DOHH2 (cell line): Measurements from ENCODE around the gene SHISA8.

Source experiments
- H3F3A ChIP-seq: fragments of 200-600 bp; sonication (generic), shearing (Covaris generic); 2 replicates; pipeline ENCODE4 v1.6.0; 2016; ENCODE audit warnings: antibody characterized with exemption, mild to moderate bottlenecking; ENCODE audit not compliant: control insufficient read depth, insufficient read depth
- H3K27ac ChIP-seq: fragments of 200-600 bp; sonication (generic); 2 replicates; pipeline ENCODE4 v1.5.1; 2014; ENCODE audit warnings: low read depth, mild to moderate bottlenecking, low read length, moderate library complexity
- H3K27me3 ChIP-seq: fragments of 200-600 bp; sonication (generic); 2 replicates; pipeline ENCODE4 v1.6.1; 2014; ENCODE audit warnings: mild to moderate bottlenecking, low read length, mixed read lengths; ENCODE audit not compliant: control insufficient read depth
- H3K36me3 ChIP-seq: fragments of 200-600 bp; sonication (generic); 2 replicates; pipeline ENCODE4 v1.6.1; 2014; ENCODE audit warnings: mild to moderate bottlenecking, low read length, moderate library complexity, mixed read lengths; ENCODE audit not compliant: control insufficient read depth
- H3K4me1 ChIP-seq: fragments of 200-600 bp; sonication (generic); 2 replicates; pipeline ENCODE4 v1.6.1; 2014; ENCODE audit warnings: mild to moderate bottlenecking, low read length, mixed read lengths; ENCODE audit not compliant: control insufficient read depth
- H3K4me2 ChIP-seq: fragments of 200-600 bp; sonication (generic); 2 replicates; pipeline ENCODE4 v1.6.0; 2014; ENCODE audit warnings: mild to moderate bottlenecking, low read length, moderate library complexity
- H3K4me3 ChIP-seq: fragments of 200-600 bp; sonication (generic); 2 replicates; pipeline ENCODE4 v1.5.1; 2014; ENCODE audit warnings: mild to moderate bottlenecking, low read length, mixed read lengths
- H3K79me2 ChIP-seq: fragments of 200-600 bp; sonication (generic); 2 replicates; pipeline ENCODE4 v1.6.1; 2014; ENCODE audit warnings: mild to moderate bottlenecking, low read length, mixed read lengths; ENCODE audit not compliant: control insufficient read depth
- H3K9me2 ChIP-seq: fragments of 200-600 bp; sonication (generic); replicated peaks from 2 replicates; pipeline ENCODE4 v1.6.1; 2014; ENCODE audit warnings: mild to moderate bottlenecking, low read length, mixed read lengths; ENCODE audit not compliant: control insufficient read depth
- H3K9me3 ChIP-seq: fragments of 200-600 bp; sonication (generic); 2 replicates; pipeline ENCODE4 v1.6.1; 2014; ENCODE audit warnings: antibody characterized with exemption, low read length, mixed read lengths; ENCODE audit not compliant: control insufficient read depth, insufficient read depth
- H4K20me1 ChIP-seq: fragments of 200-600 bp; sonication (generic); 2 replicates; pipeline ENCODE4 v1.6.0; 2014; ENCODE audit warnings: low read depth, mild to moderate bottlenecking, antibody characterized with exemption, low read length, moderate library complexity; ENCODE audit not compliant: control insufficient read depth, insufficient read depth
- EZH2phosphoT487 ChIP-seq: fragments of 200-600 bp; sonication (generic); IDR thresholded peaks from 2 replicates; pipeline ENCODE4 v1.6.1; 2017; ENCODE audit warnings: borderline replicate concordance, mild to moderate bottlenecking, antibody characterized with exemption, low read length, moderate library complexity, mixed read lengths
- TF ChIP-seq, protein P1 (sequence below): fragments of 200-600 bp; sonication (generic); IDR thresholded peaks from one replicate; pipeline ENCODE4 v1.5.1; 2014; ENCODE audit warnings: antibody characterized with exemption, mild to moderate bottlenecking, low read depth, low read length; ENCODE audit not compliant: poor library complexity, severe bottlenecking

The SHISA8 gene

DNA sequence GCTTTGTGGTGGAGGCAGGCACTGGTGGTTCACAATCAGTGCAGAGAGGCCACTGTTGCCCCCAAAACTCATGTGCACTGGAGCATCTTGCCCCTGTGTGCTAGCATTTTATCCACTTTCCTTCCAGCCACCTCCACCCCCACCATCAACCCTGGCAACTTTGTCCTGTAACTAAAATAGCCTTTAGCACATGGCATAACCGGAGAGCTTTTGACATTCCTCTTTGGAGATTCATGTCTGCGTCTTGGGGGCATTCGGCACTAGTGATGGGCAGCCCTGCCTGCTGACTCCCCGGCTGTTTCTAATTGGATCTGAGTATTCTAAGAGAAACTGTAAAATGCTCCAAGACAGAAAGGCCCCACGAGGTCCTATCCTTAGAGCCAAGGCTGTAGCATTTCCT is 15.8 kb downstream of the SHISA8 start:
- Histone ChIP-seq H3K4me2 (no peak overlapping the region), H3K36me3 (peaks cover 90% of the 10 kb centered on the region), H3K4me3 (no peak overlapping the region), H3F3A (no peaks in the 10 kb centered on the region), H4K20me1 (peaks cover 5% of the 10 kb centered on the region), H3K79me2 (no peaks in the 10 kb centered on the region), H3K9me3 (no peaks in the 10 kb centered on the region), H3K9me2 (no peaks in the 10 kb centered on the region), H3K27me3 (no peaks in the 10 kb centered on the region), H3K4me1 (no peaks in the 10 kb centered on the region), H3K27ac (no peak overlapping the region)
- no peak for TF ChIP-seq EZH2phosphoT487
- TF ChIP-seq, protein P1, sequence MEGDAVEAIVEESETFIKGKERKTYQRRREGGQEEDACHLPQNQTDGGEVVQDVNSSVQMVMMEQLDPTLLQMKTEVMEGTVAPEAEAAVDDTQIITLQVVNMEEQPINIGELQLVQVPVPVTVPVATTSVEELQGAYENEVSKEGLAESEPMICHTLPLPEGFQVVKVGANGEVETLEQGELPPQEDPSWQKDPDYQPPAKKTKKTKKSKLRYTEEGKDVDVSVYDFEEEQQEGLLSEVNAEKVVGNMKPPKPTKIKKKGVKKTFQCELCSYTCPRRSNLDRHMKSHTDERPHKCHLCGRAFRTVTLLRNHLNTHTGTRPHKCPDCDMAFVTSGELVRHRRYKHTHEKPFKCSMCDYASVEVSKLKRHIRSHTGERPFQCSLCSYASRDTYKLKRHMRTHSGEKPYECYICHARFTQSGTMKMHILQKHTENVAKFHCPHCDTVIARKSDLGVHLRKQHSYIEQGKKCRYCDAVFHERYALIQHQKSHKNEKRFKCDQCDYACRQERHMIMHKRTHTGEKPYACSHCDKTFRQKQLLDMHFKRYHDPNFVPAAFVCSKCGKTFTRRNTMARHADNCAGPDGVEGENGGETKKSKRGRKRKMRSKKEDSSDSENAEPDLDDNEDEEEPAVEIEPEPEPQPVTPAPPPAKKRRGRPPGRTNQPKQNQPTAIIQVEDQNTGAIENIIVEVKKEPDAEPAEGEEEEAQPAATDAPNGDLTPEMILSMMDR = no peak

GRCh38 chr22:41898645-41899044 is 16.2 kb downstream of the SHISA8 start:
- Histone ChIP-seq H3F3A (no peaks in the 10 kb centered on the region), H3K4me2 (no peak overlapping the region), H3K9me3 (no peaks in the 10 kb centered on the region), H3K9me2 (no peaks in the 10 kb centered on the region), H3K4me1 (no peaks in the 10 kb centered on the region), H3K36me3 (peaks cover 90% of the 10 kb centered on the region), H3K27me3 (no peaks in the 10 kb centered on the region), H3K79me2 (no peaks in the 10 kb centered on the region), H4K20me1 (peaks cover 3% of the 10 kb centered on the region; the same call in 1 of the 2 replicates), H3K27ac (no peak overlapping the region), H3K4me3 (no peak overlapping the region)
- TF ChIP-seq, protein P1 = no peak
- no peak for TF ChIP-seq EZH2phosphoT487

- peaks cover 89% of the 10 kb centered on the region for H3K36me3 ChIP-seq
- no peaks in the 10 kb centered on the region for H3K27me3 ChIP-seq
- H3F3A ChIP-seq = no peaks in the 10 kb centered on the region
- TF ChIP-seq, protein P1 = no peak
- TF ChIP-seq EZH2phosphoT487 = no peak
- no peak overlapping the region for H3K27ac ChIP-seq
- peaks cover 28% of the 10 kb centered on the region for H3K79me2 ChIP-seq
- H3K9me2 ChIP-seq = no peaks in the 10 kb centered on the region
- no peak overlapping the region for H3K4me2 ChIP-seq
- H4K20me1 ChIP-seq = 0 out of 2 replicates have a peak, but pooled peaks cover 3% of the 10 kb centered on the region
- no peak overlapping the region for H3K4me3 ChIP-seq
- H3K9me3 ChIP-seq = no peaks in the 10 kb centered on the region
- peaks cover 9% of the 10 kb centered on the region for H3K4me1 ChIP-seq
These were observed 21.1 kb downstream of the SHISA8 start for GRCh38 chr22:41893591-41894375.
